HG03066 (cell line): ENCODE results near the gene ZFHX2.

Experiments used
- ATAC-seq: cut with Tn5 transposase; IDR thresholded peaks from one replicate; pipeline ENCODE4 v1.9.1; 2021; ENCODE audit warnings: low read depth; ENCODE audit not compliant: unreplicated experiment

Gene ZFHX2

GRCh38 chr14:23573384-23574015 lies 21.9 kb upstream of the ZFHX2 start:
- no peak for ATAC-seq

DNA sequence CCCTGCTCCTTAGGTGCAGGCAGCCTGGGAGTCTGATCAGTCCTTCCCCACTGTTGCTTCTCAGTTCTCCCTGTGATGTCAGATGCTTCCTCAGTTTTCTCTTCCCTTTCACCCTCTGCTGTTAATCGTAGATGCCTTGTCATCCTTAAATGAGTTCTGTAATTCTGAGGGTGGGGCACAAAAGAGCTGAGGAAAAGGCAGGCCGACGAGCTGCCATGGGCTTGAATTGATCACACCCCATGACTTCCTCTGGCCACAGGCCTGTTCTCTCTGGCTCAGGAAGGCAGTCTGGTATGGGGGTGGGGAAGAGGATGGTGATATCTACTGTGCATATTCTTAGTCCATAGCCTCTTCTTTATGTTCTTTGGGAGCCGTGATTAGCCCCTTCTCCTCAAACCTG lies 21.3 kb upstream of the ZFHX2 start:
- no peak for ATAC-seq

GRCh38 chr14:23572524-23572828 lies 20.9 kb upstream of the ZFHX2 start:
- ATAC-seq: no peak

- ATAC-seq: no peak
Observed at GRCh38 chr14:23571701-23572523, 20.3 kb upstream of the ZFHX2 start.

DNA sequence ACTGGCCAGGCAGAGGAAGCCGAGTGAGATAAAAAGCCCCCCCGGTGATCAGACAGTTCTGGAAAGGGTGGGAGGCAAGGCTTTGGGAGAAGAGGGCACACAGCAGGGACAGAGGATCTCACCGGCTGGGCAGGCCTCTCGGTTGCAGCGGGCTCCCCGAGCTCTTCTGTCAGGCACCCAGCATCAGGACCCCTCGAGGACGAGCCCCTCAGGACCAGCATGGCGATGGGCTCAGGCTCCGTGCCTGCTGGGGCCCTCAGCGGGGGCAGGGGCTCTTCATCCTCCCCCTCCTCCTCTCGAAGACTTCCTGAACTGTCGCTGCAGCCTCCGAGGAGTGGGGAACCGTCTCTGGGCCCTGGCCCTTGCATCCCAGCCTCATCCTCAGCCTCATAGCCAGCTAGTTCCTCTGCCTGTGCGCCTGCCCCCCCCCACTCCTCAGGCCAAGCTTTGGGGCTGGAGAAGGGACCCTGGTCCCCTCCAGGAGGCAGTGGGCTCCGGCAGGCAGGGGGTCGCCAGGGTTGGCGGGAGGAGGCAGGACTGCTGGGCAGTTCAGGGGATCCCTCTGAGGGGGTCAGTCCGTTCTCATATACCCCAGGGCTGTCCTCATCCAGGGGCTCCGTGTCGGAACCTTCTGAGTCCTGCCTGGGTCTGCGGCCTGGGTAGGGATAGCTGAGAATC lies 19.4 kb upstream of the ZFHX2 start:
- ATAC-seq: no peak

DNA sequence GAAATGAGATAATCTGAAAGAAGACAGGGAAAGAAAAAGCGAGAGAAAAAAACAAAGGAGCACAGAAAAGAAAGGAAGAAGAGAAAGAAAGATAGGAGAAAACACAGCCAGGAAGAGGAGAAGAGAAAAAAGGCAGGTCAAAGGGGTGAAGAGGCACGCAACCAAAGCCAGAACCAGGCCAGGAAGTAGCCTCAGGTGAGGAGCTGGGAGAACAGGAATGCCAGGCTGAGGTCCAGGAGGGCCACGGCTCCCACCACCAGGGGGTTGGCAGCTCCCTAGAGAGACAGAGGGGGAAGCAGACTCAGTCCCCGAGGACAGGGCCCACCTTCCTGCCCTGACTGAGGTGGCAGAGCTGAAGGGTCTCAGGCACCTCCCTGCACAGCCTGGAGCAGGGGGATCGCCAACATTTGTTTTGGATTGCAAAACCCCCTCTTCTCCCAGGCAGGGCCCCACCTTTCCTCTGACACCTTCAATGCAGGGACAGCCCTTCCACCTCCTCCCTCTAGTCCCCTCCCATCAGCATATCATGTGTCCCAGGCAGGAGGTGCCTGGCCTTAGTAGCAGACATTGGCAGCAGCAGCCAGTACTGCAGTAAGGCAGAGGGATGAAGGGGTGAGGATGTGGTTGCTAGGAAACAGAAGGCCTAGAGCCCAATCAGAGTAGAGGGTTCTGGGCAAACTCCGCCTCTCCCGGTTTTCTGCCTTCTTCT lies 18.0 kb upstream of the ZFHX2 start:
- ATAC-seq: no peak

DNA sequence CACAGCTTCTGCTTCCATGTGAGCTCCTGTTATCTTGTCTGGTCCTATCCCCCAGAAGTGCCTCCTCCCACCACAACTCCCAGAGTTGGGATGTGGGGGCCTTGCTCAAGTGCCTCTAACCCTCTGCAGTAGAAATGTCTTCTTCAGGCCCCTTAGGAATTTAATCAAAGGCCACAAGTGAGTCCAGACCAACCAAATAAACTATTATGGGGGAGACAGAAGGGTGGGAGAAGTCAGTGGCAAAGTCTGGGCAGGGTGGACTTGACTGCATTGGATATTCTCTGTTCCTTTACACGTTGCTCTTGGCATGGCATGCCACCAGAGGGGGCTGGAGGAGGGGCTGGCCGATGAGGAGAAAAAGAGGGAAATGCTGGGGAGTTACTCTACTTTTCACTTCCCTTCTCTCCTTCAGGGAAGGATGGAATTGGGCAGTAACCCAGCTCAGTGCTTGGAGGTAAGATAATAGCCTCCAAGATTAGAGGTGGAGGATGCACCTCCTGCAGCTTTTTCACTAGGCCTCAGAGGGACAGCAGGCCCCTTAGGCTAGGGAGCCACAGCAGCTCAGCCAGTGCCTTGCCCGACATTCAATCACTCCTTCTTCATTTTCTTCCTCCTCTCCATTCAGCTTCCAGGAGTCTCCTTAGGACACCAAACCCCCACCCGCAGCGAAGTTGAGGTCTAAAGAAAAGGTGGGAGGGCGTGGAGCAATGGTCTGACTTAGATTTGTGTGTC lies 17.2 kb upstream of the ZFHX2 start:
- no peak for ATAC-seq

GRCh38 chr14:23568021-23568599 lies 16.5 kb upstream of the ZFHX2 start:
- ATAC-seq: no peak

- peak; percentile 90 for ATAC-seq
Observed at GRCh38 chr14:23567186-23568020, 15.8 kb upstream of the ZFHX2 start, which contains the start of gene AP1G2. TSS of gene AP1G2 (minus strand) at chr14:23567791. CDS start at chr14:23567314, 477 bp downstream.

DNA sequence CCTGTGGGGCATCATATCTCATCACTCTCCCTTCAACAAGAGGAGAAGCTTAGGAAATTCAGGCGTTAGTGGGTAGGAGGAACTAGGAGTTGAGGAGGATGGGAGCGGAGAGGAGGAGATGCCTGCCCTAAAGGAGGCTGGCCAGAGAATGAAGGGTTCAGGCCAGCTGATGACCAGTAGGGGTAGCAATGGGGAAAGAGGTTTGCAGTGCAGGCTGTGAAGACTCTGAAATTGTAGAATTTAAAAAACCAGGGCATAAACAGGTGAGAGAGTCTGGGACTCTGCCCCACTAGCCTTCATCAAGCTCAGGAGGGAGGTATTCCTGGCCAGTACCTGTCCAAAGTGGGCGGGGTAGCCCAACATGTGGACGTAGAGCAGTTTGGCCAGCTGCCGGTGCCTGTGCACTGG lies 15.2 kb upstream of the ZFHX2 start:
- peak; percentile 9 for ATAC-seq

GRCh38 chr14:23566112-23566777 lies 14.7 kb upstream of the ZFHX2 start:
- no peak for ATAC-seq

GRCh38 chr14:23565626-23566025 lies 14.1 kb upstream of the ZFHX2 start:
- ATAC-seq: no peak

DNA sequence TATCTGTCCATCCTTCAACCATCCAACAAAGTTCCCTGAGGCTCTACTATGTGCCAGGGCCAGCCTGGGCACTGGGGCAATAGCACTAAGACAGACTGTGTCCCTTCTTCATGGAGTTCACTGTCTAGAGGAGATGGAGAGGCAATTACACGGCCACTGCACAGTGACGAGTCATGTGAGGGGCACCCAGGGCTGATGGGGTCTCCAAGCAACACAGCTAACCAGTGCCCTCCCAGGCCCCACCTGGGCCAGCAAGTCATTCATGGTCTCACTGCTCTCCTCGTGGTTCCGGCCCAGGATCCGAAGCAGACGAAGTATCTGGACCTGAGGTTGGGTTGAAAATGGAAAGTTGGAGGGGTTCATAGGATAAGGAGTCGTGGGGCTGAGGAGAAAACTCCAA lies 13.3 kb upstream of the ZFHX2 start:
- no peak for ATAC-seq

GRCh38 chr14:23564181-23564812 lies 12.7 kb upstream of the ZFHX2 start:
- no peak for ATAC-seq

DNA sequence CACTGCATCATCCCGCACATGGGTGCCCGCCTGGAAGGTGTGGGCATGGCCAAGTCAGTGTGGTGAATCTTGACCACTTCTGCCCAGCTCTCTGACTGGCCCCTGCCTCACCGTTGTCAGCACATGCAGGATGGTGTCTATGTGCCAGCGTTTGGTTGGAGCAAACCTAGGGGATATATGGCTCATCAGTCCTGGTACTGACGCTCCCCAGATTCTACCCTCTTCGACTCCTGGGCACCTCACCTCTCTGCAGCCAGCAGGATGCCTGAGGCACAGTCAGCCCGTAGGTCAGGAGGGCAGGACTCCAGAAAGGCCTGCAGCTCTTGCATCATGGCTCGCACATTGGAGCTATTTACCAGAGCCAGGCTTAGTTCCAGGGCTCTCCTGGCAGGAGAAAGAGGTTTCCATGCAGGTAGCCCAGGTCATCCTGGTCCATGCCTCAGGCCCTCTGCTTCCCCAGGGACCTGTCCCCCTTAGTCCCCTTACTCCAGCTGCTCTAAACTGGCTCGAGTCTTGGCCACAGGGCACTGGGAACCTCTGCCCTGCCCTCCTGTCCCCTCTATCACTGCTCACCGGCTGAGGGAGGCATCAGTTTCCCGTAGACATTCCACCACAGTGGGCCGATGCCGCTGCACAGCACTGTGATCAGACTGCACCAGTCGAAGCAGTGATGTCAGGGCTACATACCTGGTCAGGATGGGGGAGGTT lies 12.1 kb upstream of the ZFHX2 start:
- no peak for ATAC-seq

- ATAC-seq: no peak
Observed at GRCh38 chr14:23562822-23563472, 11.4 kb upstream of the ZFHX2 start.
